AG09309 (cell line): ENCODE data around the gene ELFN1.

ENCODE experiments used
- DNase-seq: peaks from one replicate; pipeline ENCODE4 v3.0.0-alpha.2; 2010; ENCODE audit warnings: low read depth
- H3K4me3 ChIP-seq: 2 replicates; pipeline ENCODE4 v1.5.1; 2011; ENCODE audit warnings: mild to moderate bottlenecking, low read depth, low read length, moderate library complexity; ENCODE audit not compliant: control insufficient read depth
- TF ChIP-seq, protein P1 (sequence below): IDR thresholded peaks from 2 replicates; pipeline ENCODE4 v1.5.1; 2011; ENCODE audit warnings: mild to moderate bottlenecking, low read depth, low read length, inconsistent platforms; ENCODE audit not compliant: insufficient read depth, control insufficient read depth; ENCODE audit errors: missing control alignments

Gene ELFN1

DNA sequence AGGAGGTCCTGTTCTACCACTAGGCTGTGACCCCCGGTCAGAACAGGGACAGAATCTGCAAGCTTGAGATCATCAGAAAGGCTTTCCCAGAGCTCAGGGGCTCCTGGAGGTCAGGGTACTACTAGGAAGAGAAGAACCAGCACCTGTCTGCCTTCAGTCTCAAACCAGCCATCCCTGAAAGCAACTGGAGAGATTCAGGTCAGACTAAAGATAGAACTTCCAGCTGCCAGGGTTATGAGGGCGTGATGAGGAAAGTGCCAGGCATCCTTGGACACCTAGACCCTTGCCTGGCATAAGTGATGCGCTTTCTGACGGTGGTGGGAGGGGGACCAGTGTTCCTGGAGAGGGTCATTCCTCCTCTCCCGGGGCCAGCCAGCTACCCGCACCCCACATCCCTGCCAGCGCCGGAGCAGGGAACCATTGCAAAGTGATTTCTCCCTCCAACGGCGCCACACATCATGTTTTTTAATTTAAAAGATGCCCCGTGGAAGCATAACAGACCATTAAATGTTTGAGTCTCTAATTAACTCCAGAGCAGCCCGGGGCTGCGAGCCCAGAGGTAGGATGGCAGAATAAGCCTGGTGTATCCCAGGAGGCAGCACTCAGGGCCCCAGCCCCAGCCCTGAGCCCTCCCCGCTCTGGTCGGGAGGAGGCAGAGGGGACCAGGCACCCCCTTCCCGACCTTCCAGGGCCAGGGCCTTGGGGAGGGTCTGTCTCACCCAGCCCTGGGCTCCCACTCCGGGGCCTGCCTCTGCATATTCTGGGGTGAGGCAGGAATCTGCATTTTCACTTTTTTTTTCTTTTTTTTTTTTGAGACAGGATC, 64.0 kb downstream of the ELFN1 start:
- DNase-seq = no peak
- H3K4me3 ChIP-seq = no peak overlapping the region
- TF ChIP-seq, protein P1, sequence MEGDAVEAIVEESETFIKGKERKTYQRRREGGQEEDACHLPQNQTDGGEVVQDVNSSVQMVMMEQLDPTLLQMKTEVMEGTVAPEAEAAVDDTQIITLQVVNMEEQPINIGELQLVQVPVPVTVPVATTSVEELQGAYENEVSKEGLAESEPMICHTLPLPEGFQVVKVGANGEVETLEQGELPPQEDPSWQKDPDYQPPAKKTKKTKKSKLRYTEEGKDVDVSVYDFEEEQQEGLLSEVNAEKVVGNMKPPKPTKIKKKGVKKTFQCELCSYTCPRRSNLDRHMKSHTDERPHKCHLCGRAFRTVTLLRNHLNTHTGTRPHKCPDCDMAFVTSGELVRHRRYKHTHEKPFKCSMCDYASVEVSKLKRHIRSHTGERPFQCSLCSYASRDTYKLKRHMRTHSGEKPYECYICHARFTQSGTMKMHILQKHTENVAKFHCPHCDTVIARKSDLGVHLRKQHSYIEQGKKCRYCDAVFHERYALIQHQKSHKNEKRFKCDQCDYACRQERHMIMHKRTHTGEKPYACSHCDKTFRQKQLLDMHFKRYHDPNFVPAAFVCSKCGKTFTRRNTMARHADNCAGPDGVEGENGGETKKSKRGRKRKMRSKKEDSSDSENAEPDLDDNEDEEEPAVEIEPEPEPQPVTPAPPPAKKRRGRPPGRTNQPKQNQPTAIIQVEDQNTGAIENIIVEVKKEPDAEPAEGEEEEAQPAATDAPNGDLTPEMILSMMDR = no peak

DNA sequence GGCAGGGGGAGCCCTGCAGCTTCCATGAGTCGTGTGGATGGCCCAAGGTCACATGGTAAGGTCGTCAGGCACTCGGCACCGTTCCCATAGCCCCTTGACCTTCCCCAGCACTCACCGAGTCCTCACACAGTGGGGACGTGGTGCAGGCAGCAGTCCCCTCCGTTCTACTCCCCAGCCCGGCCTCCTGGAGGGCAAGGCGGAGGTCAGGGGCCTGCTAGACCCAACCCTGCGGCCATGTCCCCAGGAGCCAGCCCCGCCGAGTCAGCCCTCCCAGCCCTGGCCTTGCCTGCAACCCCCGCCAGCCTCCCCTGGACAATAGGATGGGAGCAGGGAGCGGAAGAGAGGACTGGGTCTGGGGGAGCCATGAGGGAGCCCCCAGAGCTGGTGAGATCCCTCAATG, 65.2 kb downstream of the ELFN1 start:
- no peak for DNase-seq
- H3K4me3 ChIP-seq = no peak overlapping the region
- TF ChIP-seq, protein P1 = no peak

DNA sequence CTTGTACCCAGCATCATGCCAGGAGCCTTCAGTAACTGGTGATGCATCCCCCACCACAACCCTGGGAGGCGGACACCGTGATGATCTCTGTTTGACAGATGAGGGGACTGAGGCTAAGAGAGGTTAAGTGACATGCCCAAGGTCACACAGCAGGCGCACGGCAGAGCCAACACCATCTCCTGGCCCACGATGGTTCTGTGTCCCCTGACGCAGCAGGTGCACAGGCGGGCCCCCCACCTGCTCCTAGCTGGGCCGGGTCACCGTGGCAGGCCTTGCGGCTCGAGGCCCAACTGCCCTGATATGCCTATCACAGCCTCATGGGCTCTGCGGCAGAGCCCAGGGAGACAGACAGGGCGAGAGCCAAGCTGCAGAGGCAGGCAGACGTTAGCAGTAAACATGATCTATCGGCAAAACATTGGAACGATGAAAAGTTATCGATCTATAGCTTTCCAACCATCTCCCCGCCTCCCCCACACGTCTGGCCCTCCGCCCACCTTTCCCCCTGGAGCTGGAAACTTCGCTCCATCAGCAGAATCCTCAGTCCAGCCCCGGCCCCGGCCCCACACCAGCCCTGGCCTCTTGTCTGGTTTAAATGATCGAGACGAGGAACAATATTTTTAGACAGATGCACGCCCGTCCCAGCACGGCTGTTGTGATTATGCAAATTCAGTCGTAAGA, 65.9 kb downstream of the ELFN1 start:
- H3K4me3 ChIP-seq = no peak overlapping the region
- TF ChIP-seq, protein P1 = no peak
- no peak for DNase-seq

DNA sequence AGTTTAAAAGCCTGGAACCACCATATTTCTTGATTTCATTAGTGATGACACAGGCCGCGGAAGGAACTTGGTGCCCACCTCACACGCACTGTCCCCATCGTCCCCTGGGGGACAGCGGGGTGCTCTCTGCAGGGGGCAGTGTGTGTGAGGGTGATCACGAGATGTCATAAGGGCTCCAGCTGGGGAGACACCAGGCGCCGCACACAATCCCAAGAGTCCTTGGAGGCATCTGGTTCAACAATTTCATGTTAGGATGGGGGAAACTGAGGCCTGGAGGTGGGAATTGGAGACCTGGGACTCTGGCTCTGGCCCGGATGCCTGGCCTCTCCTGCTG, 66.4 kb downstream of the ELFN1 start:
- TF ChIP-seq, protein P1 = no peak
- no peak for DNase-seq
- H3K4me3 ChIP-seq = no peak overlapping the region

DNA sequence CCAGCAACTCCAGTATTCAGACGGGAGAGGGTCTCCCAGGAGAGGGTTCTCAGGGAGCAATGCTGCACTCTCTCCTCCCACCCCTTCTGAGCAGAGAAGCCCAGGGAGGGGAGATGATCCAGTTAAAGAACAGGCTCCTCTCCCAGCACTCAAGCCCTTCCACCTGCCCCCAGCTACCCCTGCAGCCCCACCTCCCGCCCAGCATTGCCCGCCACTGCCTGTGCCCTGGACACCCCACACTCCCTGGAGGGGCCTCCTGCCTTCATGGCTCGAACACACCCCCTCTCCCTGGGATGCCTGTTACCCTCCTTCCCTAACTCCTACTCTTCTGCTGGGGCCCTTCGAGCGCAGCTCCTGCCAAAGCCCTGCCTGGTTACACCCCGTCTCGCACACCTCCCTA, 66.8 kb downstream of the ELFN1 start:
- no peak overlapping the region for H3K4me3 ChIP-seq
- TF ChIP-seq, protein P1 = no peak
- no peak for DNase-seq

DNA sequence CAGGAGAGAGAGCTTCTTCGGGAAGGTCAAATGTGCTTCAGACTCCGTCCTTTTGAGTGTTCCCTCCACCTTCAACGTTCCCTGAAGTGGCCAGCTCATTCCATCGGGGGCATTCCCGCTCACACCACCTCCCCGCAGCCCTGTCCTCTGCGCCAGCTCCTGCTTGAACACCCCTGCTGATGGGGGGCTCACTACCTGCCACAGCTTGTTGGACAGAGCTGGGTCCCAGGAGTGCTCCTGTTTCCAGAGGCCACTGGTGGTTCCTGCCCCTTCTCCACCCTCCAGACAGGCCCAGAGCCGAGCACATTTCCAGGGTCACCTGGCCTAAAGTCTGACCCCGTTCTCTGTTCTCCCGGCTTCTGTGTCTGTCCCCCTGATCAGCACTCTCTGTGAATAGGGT, 67.4 kb downstream of the ELFN1 start:
- no peak for DNase-seq
- H3K4me3 ChIP-seq = no peak overlapping the region
- TF ChIP-seq, protein P1 = no peak
